Peyer's patch (tissue), 4 donors: ENCODE measurements around the gene MBD3L5. TPM values are rescaled to one million over a fixed set of nuclear protein-coding genes. Genes with fewer than 3 reads are reported as not detected.

Experiments
- DNase-seq, 3 donors: peaks; one replicate each; pipeline ENCODE4 v3.0.0-alpha.2; 2017 to 2019
- H3K27ac ChIP-seq, 4 donors: fragments of 200-600 bp; sonication (generic); one replicate each; pipeline ENCODE4 v1.5.1; 2016 to 2019
- H3K27me3 ChIP-seq, 2 donors: fragments of 200-600 bp; sonication (generic); one replicate each; pipeline ENCODE4 v1.5.1; 2019
- H3K36me3 ChIP-seq, 3 donors: fragments of 200-600 bp; sonication (generic); one replicate each; pipeline ENCODE4 v1.5.1; 2016 to 2019
- H3K4me1 ChIP-seq, 4 donors: fragments of 200-600 bp; sonication (generic); one replicate each; pipeline ENCODE4 v1.5.1; 2016 to 2019
- H3K4me3 ChIP-seq, 4 donors: fragments of 200-600 bp; sonication (generic); 1 replicate in 3 of 4; 2 replicates in 1 of 4; pipeline ENCODE4 v1.5.1; 2016 to 2019; ENCODE audit warnings: mild to moderate bottlenecking in 1 of 4
- H3K9me3 ChIP-seq, 4 donors: fragments of 200-600 bp; sonication (generic); one replicate each; pipeline ENCODE4 v1.5.1; 2016 to 2019; ENCODE audit warnings: mild to moderate bottlenecking in 1 of 4
- POLR2A ChIP-seq, 2 donors: fragments of 450-650 bp; IDR thresholded peaks; one replicate each; pipeline ENCODE4 v1.5.1; 2017; ENCODE audit warnings: antibody characterized with exemption in 2 of 2, mild to moderate bottlenecking in 2 of 2, moderate library complexity in 2 of 2
- total RNA-seq, 4 donors: library from RNA; depleted of rRNA; stranded (reverse); fragments of >200 nt; gene quantifications; one replicate each; pipeline ENCODE4 v1.1.0, GENCODE V29; 2016
- TF ChIP-seq, protein P1 (sequence below), 6 experiments: fragments of 450-650 bp in 4 of 6; fragments of 200-600 bp in 2 of 6; sonication (generic) in 1 of 6; IDR thresholded peaks; one replicate each; pipeline ENCODE4 v1.5.1; 2017 to 2019; ENCODE audit warnings: antibody characterized with exemption in 6 of 6, mild to moderate bottlenecking in 3 of 6, moderate library complexity in 1 of 6

The MBD3L5 gene
- total RNA-seq, 4 donors from 2014 or later: not detected

- DNase-seq: no peak
- Histone ChIP-seq H3K36me3 (peaks cover 8 to 92% (median 22%) of the 10 kb centered on the region in 3 donors), H3K4me3 (no peak overlapping the region), H3K27ac (no peak overlapping the region), H3K4me1 (peaks cover 0 to 10% (median 7%) of the 10 kb centered on the region in 4 donors), H3K9me3 (peaks cover 0 to 38% (median 13%) of the 10 kb centered on the region in 4 donors), H3K27me3 (no peaks in the 10 kb centered on the region)
- TF ChIP-seq POLR2A (IDR thresholded peaks at IDR 0.05): no peak
- TF ChIP-seq, protein P1, sequence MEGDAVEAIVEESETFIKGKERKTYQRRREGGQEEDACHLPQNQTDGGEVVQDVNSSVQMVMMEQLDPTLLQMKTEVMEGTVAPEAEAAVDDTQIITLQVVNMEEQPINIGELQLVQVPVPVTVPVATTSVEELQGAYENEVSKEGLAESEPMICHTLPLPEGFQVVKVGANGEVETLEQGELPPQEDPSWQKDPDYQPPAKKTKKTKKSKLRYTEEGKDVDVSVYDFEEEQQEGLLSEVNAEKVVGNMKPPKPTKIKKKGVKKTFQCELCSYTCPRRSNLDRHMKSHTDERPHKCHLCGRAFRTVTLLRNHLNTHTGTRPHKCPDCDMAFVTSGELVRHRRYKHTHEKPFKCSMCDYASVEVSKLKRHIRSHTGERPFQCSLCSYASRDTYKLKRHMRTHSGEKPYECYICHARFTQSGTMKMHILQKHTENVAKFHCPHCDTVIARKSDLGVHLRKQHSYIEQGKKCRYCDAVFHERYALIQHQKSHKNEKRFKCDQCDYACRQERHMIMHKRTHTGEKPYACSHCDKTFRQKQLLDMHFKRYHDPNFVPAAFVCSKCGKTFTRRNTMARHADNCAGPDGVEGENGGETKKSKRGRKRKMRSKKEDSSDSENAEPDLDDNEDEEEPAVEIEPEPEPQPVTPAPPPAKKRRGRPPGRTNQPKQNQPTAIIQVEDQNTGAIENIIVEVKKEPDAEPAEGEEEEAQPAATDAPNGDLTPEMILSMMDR (IDR thresholded peaks at IDR 0.05): no peak
Measured at GRCh38 chr19:7074705-7075282, 44.4 kb downstream of the MBD3L5 start.

DNA sequence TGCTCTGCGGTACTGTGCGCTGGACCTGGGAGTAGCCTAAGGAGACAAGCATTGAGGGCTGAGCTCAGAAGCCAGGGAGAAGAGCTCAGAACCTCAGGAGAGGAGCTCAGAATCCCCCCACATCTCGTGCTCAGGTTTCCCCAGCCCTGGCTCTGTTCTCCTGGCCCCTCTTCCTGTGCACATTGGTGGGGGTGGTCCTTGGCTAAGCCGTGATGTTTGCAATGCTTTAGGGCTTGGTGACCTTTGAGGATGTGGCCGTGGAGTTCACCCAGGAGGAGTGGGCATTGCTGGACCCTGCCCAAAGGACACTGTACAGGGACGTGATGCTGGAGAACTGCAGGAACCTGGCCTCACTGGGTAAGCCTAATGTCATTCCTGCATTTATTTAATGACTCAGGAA is 45.8 kb downstream of the MBD3L5 start:
- Histone ChIP-seq H3K4me1 (no peaks in the 10 kb centered on the region), H3K27ac (no peak overlapping the region), H3K27me3 (no peaks in the 10 kb centered on the region), H3K9me3 (peaks cover 0 to 52% (median 24%) of the 10 kb centered on the region in 4 donors), H3K4me3 (no peak overlapping the region), H3K36me3 (peaks cover 15 to 100% (median 32%) of the 10 kb centered on the region in 3 donors)
- TF ChIP-seq, protein P1 (IDR thresholded peaks at IDR 0.05): no peak
- no peak for TF ChIP-seq POLR2A (IDR thresholded peaks at IDR 0.05)
- no peak for DNase-seq

DNA sequence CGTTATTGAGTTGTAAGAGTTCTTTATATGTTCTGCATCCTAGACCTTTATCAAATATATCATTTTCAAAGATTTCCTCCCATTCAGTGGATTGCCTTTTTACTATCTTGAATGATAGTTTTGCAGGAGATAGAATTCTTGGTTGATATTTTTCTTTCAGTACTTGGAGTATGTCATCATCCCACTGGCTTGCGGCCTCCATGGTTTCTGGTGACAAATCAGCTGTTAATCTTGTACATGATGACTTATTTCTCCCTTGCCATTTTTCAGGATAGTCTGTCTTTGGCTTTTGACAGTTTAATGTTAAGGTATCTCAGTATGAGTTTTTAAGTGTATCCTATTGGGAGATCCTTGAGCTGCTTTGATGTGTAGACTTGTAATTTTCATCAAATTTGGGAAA is 47.6 kb downstream of the MBD3L5 start:
- peaks cover 0 to 70% (median 36%) of the 10 kb centered on the region in 4 donors for H3K9me3 ChIP-seq
- no peak for TF ChIP-seq POLR2A (IDR thresholded peaks at IDR 0.05)
- TF ChIP-seq, protein P1 (IDR thresholded peaks at IDR 0.05): no peak
- no peak overlapping the region for H3K4me3 ChIP-seq
- DNase-seq: no peak
- no peak overlapping the region for H3K27ac ChIP-seq
- no peaks in the 10 kb centered on the region for H3K27me3 ChIP-seq
- no peaks in the 10 kb centered on the region for H3K4me1 ChIP-seq
- peaks cover 21 to 100% (median 46%) of the 10 kb centered on the region in 3 donors for H3K36me3 ChIP-seq

Other genes starting within 250 kb of the MBD3L5 start
- 1 to 10 TPM in 1 of 4 donors, not detected in 3; 1.7 TPM for gene ADGRE1, start 143.0 kb upstream of the MBD3L5 start, total RNA-seq
- not detected for gene MBD3L2B, start 9.1 kb upstream of the MBD3L5 start, total RNA-seq
- not detected for gene MBD3L4, start 9.6 kb downstream of the MBD3L5 start, total RNA-seq
- not detected for gene MBD3L2, start 18.7 kb downstream of the MBD3L5 start, total RNA-seq
- gene MBD3L3, start 28.1 kb downstream of the MBD3L5 start, total RNA-seq: not detected
- 10 to 100 TPM in 3 of 4 donors, 1 to 10 TPM in 1; 9.6 to 14.9 (median 12.1) TPM for gene ZNF557, start 39.1 kb downstream of the MBD3L5 start, total RNA-seq